ENCODE data around the gene PIEZO2.

PIEZO2 gene

GRCh38 chr18:11040823-11041656 lies 108.3 kb downstream of the PIEZO2 start:
- CTCF ChIA-PET: interaction anchor here (0.6 to 1.6 kb wide), 14 partner anchors 9 to 1942 kb away, joined by 3 to 12 read pairs (median 3); no protein-coding TSS in a partner anchor

GRCh38 chr18:11040359-11040758 lies 109.0 kb downstream of the PIEZO2 start:
- ChIA-PET CTCF (interaction anchor here (0.7 to 1.3 kb wide), 9 partner anchors 8 to 641 kb away, joined by 3 to 6 read pairs (median 4); no protein-coding TSS in a partner anchor), POLR2A (ENCODE audit: low non-redundant PET) (no interaction called here)
- no peak for TF ChIP-seq CTCF (conservative IDR thresholded peaks at IDR 0.05; ENCODE audit: low read depth)
- no peak overlapping the region for H3K27ac ChIP-seq
- no peak for DNase-seq (ENCODE audit: low spot score)

More at GRCh38 chr18:11040823-11041656, 108.3 kb downstream of the PIEZO2 start:
- POLR2A ChIA-PET (ENCODE audit: low non-redundant PET): no interaction called here
- TF ChIP-seq CTCF (conservative IDR thresholded peaks at IDR 0.05; ENCODE audit: low read depth): peak; percentile 65
- peak; percentile 57 for DNase-seq (ENCODE audit: low spot score)
- H3K27ac ChIP-seq: no peak overlapping the region

- no peak for DNase-seq (ENCODE audit: low spot score)
- no peak for TF ChIP-seq CTCF (conservative IDR thresholded peaks at IDR 0.05; ENCODE audit: low read depth)
- CTCF ChIA-PET: interaction anchor here (0.6 kb wide), 2 partner anchors 21 to 475 kb away, joined by 3 read pairs; no protein-coding TSS in a partner anchor
- no peak overlapping the region for H3K27ac ChIP-seq
- POLR2A ChIA-PET (ENCODE audit: low non-redundant PET): no interaction called here
Measured at GRCh38 chr18:11037533-11038240, 111.7 kb downstream of the PIEZO2 start.

- CTCF ChIA-PET: interaction anchor here (1.1 kb wide), 2 partner anchors 121 to 477 kb away, joined by 3 read pairs; no protein-coding TSS in a partner anchor
Measured at GRCh38 chr18:11035814-11036495, 113.4 kb downstream of the PIEZO2 start.

GRCh38 chr18:11035376-11035775 lies 114.0 kb downstream of the PIEZO2 start:
- no peak for DNase-seq (ENCODE audit: low spot score)
- POLR2A ChIA-PET (ENCODE audit: low non-redundant PET): no interaction called here
- CTCF ChIA-PET: interaction anchor here (1.1 kb wide), 2 partner anchors 121 to 478 kb away, joined by 3 read pairs; no protein-coding TSS in a partner anchor
- H3K27ac ChIP-seq: no peak overlapping the region
- no peak for TF ChIP-seq CTCF (conservative IDR thresholded peaks at IDR 0.05; ENCODE audit: low read depth)

More at GRCh38 chr18:11035814-11036495, 113.4 kb downstream of the PIEZO2 start:
- DNase-seq (ENCODE audit: low spot score): no peak
- POLR2A ChIA-PET (ENCODE audit: low non-redundant PET): no interaction called here
- H3K27ac ChIP-seq: no peak overlapping the region
- no peak for TF ChIP-seq CTCF (conservative IDR thresholded peaks at IDR 0.05; ENCODE audit: low read depth)

GRCh38 chr18:11034884-11035283 lies 114.5 kb downstream of the PIEZO2 start:
- no peak for DNase-seq (ENCODE audit: low spot score)
- no peak for TF ChIP-seq CTCF (conservative IDR thresholded peaks at IDR 0.05; ENCODE audit: low read depth)
- CTCF ChIA-PET: interaction anchor here (1.1 kb wide), 1 partner anchor 478 kb away, joined by 3 read pairs; no protein-coding TSS in a partner anchor
- H3K27ac ChIP-seq: no peak overlapping the region
- POLR2A ChIA-PET (ENCODE audit: low non-redundant PET): no interaction called here
